ENCODE results near the gene ERI3.

DNA sequence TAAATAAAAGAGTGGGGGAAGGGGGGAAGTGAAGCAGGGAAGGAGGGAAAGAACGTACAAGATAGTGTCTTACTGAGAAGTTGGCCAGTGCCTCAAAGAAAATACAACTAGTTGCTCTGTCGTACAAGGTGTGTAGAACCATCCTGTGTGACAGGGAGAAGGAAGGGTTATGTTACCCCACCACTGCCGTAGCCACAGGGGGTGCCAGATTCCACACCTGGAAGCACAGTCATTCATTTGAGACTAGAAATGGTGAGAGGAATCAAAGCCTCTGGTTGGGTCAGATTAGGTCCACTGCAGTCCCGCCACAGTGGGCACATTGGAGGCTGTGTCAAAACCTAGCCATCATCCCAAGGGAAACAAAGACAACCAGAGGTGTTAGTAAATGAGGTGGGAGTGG, 2.7 kb upstream of the ERI3 start:
- TF ChIP-seq, protein P1, sequence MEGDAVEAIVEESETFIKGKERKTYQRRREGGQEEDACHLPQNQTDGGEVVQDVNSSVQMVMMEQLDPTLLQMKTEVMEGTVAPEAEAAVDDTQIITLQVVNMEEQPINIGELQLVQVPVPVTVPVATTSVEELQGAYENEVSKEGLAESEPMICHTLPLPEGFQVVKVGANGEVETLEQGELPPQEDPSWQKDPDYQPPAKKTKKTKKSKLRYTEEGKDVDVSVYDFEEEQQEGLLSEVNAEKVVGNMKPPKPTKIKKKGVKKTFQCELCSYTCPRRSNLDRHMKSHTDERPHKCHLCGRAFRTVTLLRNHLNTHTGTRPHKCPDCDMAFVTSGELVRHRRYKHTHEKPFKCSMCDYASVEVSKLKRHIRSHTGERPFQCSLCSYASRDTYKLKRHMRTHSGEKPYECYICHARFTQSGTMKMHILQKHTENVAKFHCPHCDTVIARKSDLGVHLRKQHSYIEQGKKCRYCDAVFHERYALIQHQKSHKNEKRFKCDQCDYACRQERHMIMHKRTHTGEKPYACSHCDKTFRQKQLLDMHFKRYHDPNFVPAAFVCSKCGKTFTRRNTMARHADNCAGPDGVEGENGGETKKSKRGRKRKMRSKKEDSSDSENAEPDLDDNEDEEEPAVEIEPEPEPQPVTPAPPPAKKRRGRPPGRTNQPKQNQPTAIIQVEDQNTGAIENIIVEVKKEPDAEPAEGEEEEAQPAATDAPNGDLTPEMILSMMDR (IDR thresholded peaks at IDR 0.05; ENCODE audit: insufficient read depth, low read length, poor library complexity, severe bottlenecking), result no peak
- TF ChIP-seq EZH2phosphoT487 (conservative IDR thresholded peaks at IDR 0.05; ENCODE audit: low read length), result no peak

All from SU-DHL-6 (cell line).